HepG2 (cell line): ENCODE measurements around the gene LRRC25. TPM values are rescaled to one million over a fixed set of nuclear protein-coding genes. Genes with fewer than 3 reads are reported as not detected.

ENCODE experiments used
- ATAC-seq: fragments of 200-7000 bp; cut with Tn5 transposase; 3 replicates; pipeline ENCODE4 v1.9.1; 2020; ENCODE audit warnings: mild to moderate bottlenecking, moderate library complexity
- BruUV-seq: library from RNA; stranded (reverse); fragments of 400-500 nt; replicated peaks from 2 replicates; lab custom pipeline; 2021; lab: Mats Ljungman, UMichigan
- CTCF ChIA-PET: fragments of 300-600 bp; formaldehyde crosslinking; extraction: SDS; loops from one replicate; lab custom pipeline; 2021; ENCODE audit warnings: low total read pairs, inconsistent platforms, low intra/inter-chr PET ratio; lab: Yijun Ruan, JAX
- POLR2A ChIA-PET: fragments of 350-600 bp; sonication (Branson Sonifier 250); formaldehyde crosslinking; loops from one replicate; lab custom pipeline; 2020; ENCODE audit warnings: antibody characterized with exemption, inconsistent platforms; lab: Yijun Ruan, JAX
- DNase-seq: peaks from one replicate; pipeline ENCODE4 v3.0.0-alpha.2; 2015; ENCODE audit warnings: low spot score
- FAIRE-seq: peaks from 3 replicates; lab custom pipeline; 2011; peaks lifted over from hg19 to GRCh38; lab: Jason Lieb, UNC
- H2AFZ ChIP-seq: one replicate; pipeline ENCODE4 v1.6.1; 2011; ENCODE audit warnings: low read length, inconsistent platforms
- H3K27ac ChIP-seq: fragments of 300-600 bp; 3 replicates; pipeline ENCODE4 v1.8.0; 2011; ENCODE audit warnings: mixed run types, mild to moderate bottlenecking, mixed read lengths, low read length, inconsistent platforms; ENCODE audit not compliant: insufficient read depth; ENCODE audit errors: extremely low read length
- H3K27me3 ChIP-seq, 2 experiments: fragments of 200-600 bp in 1 of 2; 2 replicates in 1 of 2; 3 replicates in 1 of 2; pipeline versions ENCODE4 v1.6.0 to v1.8.0; 2011; ENCODE audit warnings: low read length in 2 of 2, mild to moderate bottlenecking in 2 of 2, moderate library complexity in 2 of 2, inconsistent platforms in 1 of 2; ENCODE audit not compliant: insufficient read depth in 2 of 2, control insufficient read depth in 1 of 2
- H3K36me3 ChIP-seq, 2 experiments: fragments of 200-600 bp in 1 of 2; replicated peaks in 1 of 2; 2 replicates in 1 of 2; 3 replicates in 1 of 2; pipeline versions ENCODE4 v1.5.1 to v1.8.0; 2011; ENCODE audit warnings: low read length in 2 of 2, inconsistent platforms in 1 of 2; ENCODE audit not compliant: insufficient read depth in 2 of 2, control insufficient read depth in 1 of 2
- H3K4me1 ChIP-seq: 2 replicates; pipeline ENCODE4 v1.5.1; 2012; ENCODE audit warnings: low read length, inconsistent platforms; ENCODE audit not compliant: insufficient read depth
- H3K4me2 ChIP-seq: 2 replicates; pipeline ENCODE4 v1.6.0; 2011; ENCODE audit warnings: low read depth, low read length, inconsistent platforms
- H3K4me3 ChIP-seq, 3 experiments: fragments of 200-600 bp in 1 of 3; sonication (generic), shearing (Covaris generic) in 1 of 3; replicated peaks in 1 of 3; 2 replicates each; pipeline ENCODE4 v1.5.1; 2011 to 2016; ENCODE audit warnings: low read length in 3 of 3, inconsistent platforms in 2 of 3, low read depth in 2 of 3, mild to moderate bottlenecking in 2 of 3, control low read depth in 1 of 3, mixed read lengths in 1 of 3; ENCODE audit not compliant: insufficient read depth in 1 of 3
- H3K79me2 ChIP-seq: one replicate; pipeline ENCODE4 v1.6.1; 2011; ENCODE audit warnings: low read length, inconsistent platforms; ENCODE audit not compliant: insufficient read depth
- H3K9ac ChIP-seq: 2 replicates; pipeline ENCODE4 v1.6.0; 2011; ENCODE audit warnings: mild to moderate bottlenecking, low read depth, low read length, inconsistent platforms; ENCODE audit not compliant: insufficient read depth
- H3K9me3 ChIP-seq: 2 replicates; pipeline ENCODE4 v1.5.1; 2012; ENCODE audit warnings: mild to moderate bottlenecking, low read length
- H4K20me1 ChIP-seq: 2 replicates; pipeline ENCODE4 v1.6.0; 2011; ENCODE audit warnings: inconsistent platforms, mild to moderate bottlenecking, low read length, moderate library complexity; ENCODE audit not compliant: insufficient read depth
- CHD4 ChIP-seq: fragments of 200-600 bp; sonication (generic); IDR thresholded peaks from 2 replicates; pipeline ENCODE4 v1.7.0; 2017; ENCODE audit warnings: mild to moderate bottlenecking, low read length, borderline replicate concordance
- HDAC1 ChIP-seq: sonication (generic); formaldehyde crosslinking; IDR thresholded peaks from 2 replicates; pipeline ENCODE4 v1.5.1; 2020; ENCODE audit warnings: mild to moderate bottlenecking, missing genetic modification reagents
- HNRNPL ChIP-seq: fragments of 200-400 bp; formaldehyde crosslinking; IDR thresholded peaks from 2 replicates; pipeline ENCODE4 v1.6.1; 2017; ENCODE audit warnings: mild to moderate bottlenecking, low read depth, low read length
- KDM6A ChIP-seq: IDR thresholded peaks from 2 replicates; pipeline ENCODE4 v1.6.1; 2016; ENCODE audit warnings: low read depth
- POLR2A ChIP-seq, 2 experiments: IDR thresholded peaks; 2 replicates each; pipeline ENCODE4 v1.6.1; 2011; ENCODE audit warnings: low read depth in 2 of 2, low read length in 2 of 2, mild to moderate bottlenecking in 1 of 2, moderate library complexity in 1 of 2; ENCODE audit not compliant: insufficient read depth in 1 of 2
- PRPF4 ChIP-seq: fragments of 200-400 bp; formaldehyde crosslinking; IDR thresholded peaks from 2 replicates; pipeline ENCODE4 v1.6.1; 2016; ENCODE audit warnings: low read length, low read depth; ENCODE audit not compliant: poor library complexity, severe bottlenecking
- SP1 ChIP-seq, 2 experiments: fragments of 450-650 bp in 1 of 2; sonication (generic) in 1 of 2; formaldehyde crosslinking in 1 of 2; IDR thresholded peaks; 2 replicates each; pipeline versions ENCODE4 v1.4.0 to v1.6.1; 2016 to 2020; ENCODE audit warnings: missing genetic modification reagents in 1 of 2
- TGIF2 ChIP-seq: IDR thresholded peaks from 2 replicates; pipeline ENCODE4 v1.6.1; 2016; ENCODE audit warnings: control low read depth, missing compliant biosample characterization
- TIGD3 ChIP-seq: sonication (generic); formaldehyde crosslinking; IDR thresholded peaks from 2 replicates; pipeline ENCODE4 v1.5.1; 2020; ENCODE audit warnings: mild to moderate bottlenecking, missing genetic modification reagents, borderline replicate concordance
- ZNF225 ChIP-seq: sonication (generic); formaldehyde crosslinking; IDR thresholded peaks from 2 replicates; pipeline ENCODE4 v1.4.0; 2020; ENCODE audit warnings: mild to moderate bottlenecking, missing genetic modification reagents
- WGBS: methylation state at CpG from one replicate; pipeline ENCODE4 v1.1.6; 2017; ENCODE audit warnings: low lambda C conversion rate; 5-methylcytosine and 5-hydroxymethylcytosine counted together
- in situ Hi-C: cut with HindIII; loops from 2 replicates; pipeline ENCODE4 v1.10.0; 2017; ENCODE audit warnings: low pct_unique_long_range_greater_than_20kb; ENCODE audit not compliant: extremely low pct_ligation_motif_present
- intact Hi-C: fragments of 100-400 bp; cut with micrococcal nuclease; formaldehyde crosslinking; loops from one replicate; pipeline ENCODE4 v1.10.0; 2022; ENCODE audit not compliant: unreplicated experiment
- polyA plus RNA-seq, 8 experiments: library from polyadenylated mRNA; depleted of rRNA in 3 of 8; stranded (reverse) in 7 of 8; unstranded in 1 of 8; fragments of >200 nt; fragmentation: Illumina TruSeq in 4 of 8; extraction: Trizol in 4 of 8; gene quantifications; 2 replicates each; pipeline versions ENCODE4 v1.2.1 to v1.2.3, GENCODE V29; 2011 to 2016; ENCODE audit warnings: low read depth in 4 of 8, missing spikeins in 1 of 8, mixed read lengths in 1 of 8; ENCODE audit not compliant: insufficient read depth in 1 of 8
- total RNA-seq, 5 experiments: library from RNA; depleted of rRNA; stranded (reverse); fragments of >200 nt; fragmentation: Illumina TruSeq; extraction: Trizol; gene quantifications; 2 replicates each; pipeline ENCODE4 v1.2.3, GENCODE V29; 2016; ENCODE audit warnings: low read depth in 1 of 5
- TF ChIP-seq, protein P1 (sequence below): sonication (generic); formaldehyde crosslinking; IDR thresholded peaks from 2 replicates; pipeline ENCODE4 v1.9.0; 2021; ENCODE audit warnings: mild to moderate bottlenecking, missing genetic modification reagents

The LRRC25 gene
- total and polyA plus RNA-seq, 2 of the 13 experiments (the other 11 are each of a cell fraction or from before 2014, with no cell fraction given): 0.13 to 0.53 TPM

DNA sequence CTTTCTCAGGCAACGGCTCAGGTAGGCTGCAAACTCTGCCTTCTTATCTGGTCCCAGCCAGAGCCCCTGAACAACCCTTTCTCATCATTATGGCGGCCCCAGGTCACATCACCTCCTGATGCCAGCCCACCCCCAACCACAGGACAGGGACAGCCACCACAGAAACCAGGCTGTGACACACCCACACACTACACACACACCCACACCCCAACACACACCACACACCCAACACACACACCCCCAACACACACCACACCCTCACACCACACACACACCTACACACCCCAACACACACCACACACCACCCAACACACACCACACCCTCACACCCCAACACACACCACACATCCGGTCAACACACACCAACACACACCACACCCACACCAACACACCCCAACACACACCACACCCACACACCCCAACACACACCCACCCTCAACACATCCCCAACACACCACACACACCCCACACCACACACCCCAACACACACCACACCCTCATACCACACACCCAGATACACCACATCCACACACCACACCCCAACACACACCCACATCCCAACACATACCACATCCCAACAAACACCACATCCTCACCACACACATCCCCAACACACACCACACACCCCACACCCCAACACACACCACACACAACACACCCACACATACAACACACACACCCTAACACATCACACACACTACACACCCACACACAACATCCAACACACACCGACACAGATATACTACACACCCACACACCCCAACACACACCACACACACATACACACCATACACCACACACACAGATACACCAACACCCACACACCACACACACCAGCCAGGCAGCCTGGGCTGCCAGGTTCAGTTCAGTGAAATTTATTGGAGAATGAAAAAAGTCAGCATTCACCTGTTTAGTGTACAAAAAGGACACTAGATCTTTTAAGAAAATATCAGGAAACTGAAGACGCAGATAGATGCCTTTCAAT lies 44.7 kb upstream of the LRRC25 start:
- in situ Hi-C loops: no loop called here

More for the DNA sequence above, 44.7 kb upstream of the LRRC25 start:
- Histone ChIP-seq H3K9ac (no peak overlapping the region), H4K20me1 (peaks cover 9% of the 10 kb centered on the region; the same call in 1 of the 2 replicates), H3K27me3 (no peaks in the 10 kb centered on the region)
- no TSS peak for BruUV-seq
- FAIRE-seq: peak; percentile 58
- POLR2A ChIA-PET: no interaction called here
- ATAC-seq: no peak
- WGBS: 66% methylated on average over 5 of the region's 5 CpGs
- TF ChIP-seq KDM6A: no peak
- no peak for TF ChIP-seq TIGD3
- no peak for TF ChIP-seq TGIF2 (CRISPR knock-in tag)
- no peak for TF ChIP-seq PRPF4
- TF ChIP-seq CHD4: 0 out of 2 replicates have a peak, but pooled peaks have one; percentile 54
- TF ChIP-seq HNRNPL: peak; percentile 69; the same call in 1 of the 2 replicates
- no peak for TF ChIP-seq SP1 (IDR thresholded peaks at IDR 0.05)
- TF ChIP-seq SP1 (CRISPR knock-in tag; IDR thresholded peaks at IDR 0.05): no peak
- TF ChIP-seq POLR2A (IDR thresholded peaks at IDR 0.05; ENCODE audit: insufficient read depth in 1 of 2, low read depth in 2 of 2, low read length in 2 of 2): 0 out of 4 replicates have a peak, but pooled peaks of 1 of the 2 experiments have one; percentile 1
- TF ChIP-seq HDAC1: peak; percentile 7; the same call in 1 of the 2 replicates
- no peak for TF ChIP-seq ZNF225
- TF ChIP-seq, protein P1, sequence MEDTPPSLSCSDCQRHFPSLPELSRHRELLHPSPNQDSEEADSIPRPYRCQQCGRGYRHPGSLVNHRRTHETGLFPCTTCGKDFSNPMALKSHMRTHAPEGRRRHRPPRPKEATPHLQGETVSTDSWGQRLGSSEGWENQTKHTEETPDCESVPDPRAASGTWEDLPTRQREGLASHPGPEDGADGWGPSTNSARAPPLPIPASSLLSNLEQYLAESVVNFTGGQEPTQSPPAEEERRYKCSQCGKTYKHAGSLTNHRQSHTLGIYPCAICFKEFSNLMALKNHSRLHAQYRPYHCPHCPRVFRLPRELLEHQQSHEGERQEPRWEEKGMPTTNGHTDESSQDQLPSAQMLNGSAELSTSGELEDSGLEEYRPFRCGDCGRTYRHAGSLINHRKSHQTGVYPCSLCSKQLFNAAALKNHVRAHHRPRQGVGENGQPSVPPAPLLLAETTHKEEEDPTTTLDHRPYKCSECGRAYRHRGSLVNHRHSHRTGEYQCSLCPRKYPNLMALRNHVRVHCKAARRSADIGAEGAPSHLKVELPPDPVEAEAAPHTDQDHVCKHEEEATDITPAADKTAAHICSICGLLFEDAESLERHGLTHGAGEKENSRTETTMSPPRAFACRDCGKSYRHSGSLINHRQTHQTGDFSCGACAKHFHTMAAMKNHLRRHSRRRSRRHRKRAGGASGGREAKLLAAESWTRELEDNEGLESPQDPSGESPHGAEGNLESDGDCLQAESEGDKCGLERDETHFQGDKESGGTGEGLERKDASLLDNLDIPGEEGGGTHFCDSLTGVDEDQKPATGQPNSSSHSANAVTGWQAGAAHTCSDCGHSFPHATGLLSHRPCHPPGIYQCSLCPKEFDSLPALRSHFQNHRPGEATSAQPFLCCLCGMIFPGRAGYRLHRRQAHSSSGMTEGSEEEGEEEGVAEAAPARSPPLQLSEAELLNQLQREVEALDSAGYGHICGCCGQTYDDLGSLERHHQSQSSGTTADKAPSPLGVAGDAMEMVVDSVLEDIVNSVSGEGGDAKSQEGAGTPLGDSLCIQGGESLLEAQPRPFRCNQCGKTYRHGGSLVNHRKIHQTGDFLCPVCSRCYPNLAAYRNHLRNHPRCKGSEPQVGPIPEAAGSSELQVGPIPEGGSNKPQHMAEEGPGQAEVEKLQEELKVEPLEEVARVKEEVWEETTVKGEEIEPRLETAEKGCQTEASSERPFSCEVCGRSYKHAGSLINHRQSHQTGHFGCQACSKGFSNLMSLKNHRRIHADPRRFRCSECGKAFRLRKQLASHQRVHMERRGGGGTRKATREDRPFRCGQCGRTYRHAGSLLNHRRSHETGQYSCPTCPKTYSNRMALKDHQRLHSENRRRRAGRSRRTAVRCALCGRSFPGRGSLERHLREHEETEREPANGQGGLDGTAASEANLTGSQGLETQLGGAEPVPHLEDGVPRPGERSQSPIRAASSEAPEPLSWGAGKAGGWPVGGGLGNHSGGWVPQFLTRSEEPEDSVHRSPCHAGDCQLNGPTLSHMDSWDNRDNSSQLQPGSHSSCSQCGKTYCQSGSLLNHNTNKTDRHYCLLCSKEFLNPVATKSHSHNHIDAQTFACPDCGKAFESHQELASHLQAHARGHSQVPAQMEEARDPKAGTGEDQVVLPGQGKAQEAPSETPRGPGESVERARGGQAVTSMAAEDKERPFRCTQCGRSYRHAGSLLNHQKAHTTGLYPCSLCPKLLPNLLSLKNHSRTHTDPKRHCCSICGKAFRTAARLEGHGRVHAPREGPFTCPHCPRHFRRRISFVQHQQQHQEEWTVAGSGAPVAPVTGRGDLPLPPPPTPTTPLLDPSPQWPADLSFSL (CRISPR knock-in tag): peak; percentile 99
- TF ChIP-seq, all 625 proteins: peak for 5
- no peak overlapping the region for H2AFZ ChIP-seq
- peaks cover 45% of the 10 kb centered on the region for H3K4me1 ChIP-seq
- peak overlapping the region; percentile 95; the same call in 1 of the 2 replicates for H3K4me2 ChIP-seq
- peaks cover 21 to 35% of the 10 kb centered on the region in 2 experiments; a peak in 4 of 5 replicates for H3K36me3 ChIP-seq
- H3K9me3 ChIP-seq: no peaks in the 10 kb centered on the region
- CTCF ChIA-PET: no interaction called here
- H3K79me2 ChIP-seq: no peaks in the 10 kb centered on the region
- DNase-seq: peak; percentile 7
- intact Hi-C loops: no loop called here
- H3K4me3 ChIP-seq: no peak overlapping the region
- H3K27ac ChIP-seq: no peak overlapping the region
